Putamen (tissue), 1 donor: ENCODE data around the gene PLXNB1.
"Not testable (repeated sequence)": the region's sequence is repeated elsewhere in the genome, so short reads cannot be mapped to it uniquely, and the experiment has no call there.

Experiments used
- DNase-seq: peaks from one replicate; pipeline ENCODE4 v3.0.0-alpha.2; 2016; ENCODE audit warnings: low spot score

Gene PLXNB1

DNA sequence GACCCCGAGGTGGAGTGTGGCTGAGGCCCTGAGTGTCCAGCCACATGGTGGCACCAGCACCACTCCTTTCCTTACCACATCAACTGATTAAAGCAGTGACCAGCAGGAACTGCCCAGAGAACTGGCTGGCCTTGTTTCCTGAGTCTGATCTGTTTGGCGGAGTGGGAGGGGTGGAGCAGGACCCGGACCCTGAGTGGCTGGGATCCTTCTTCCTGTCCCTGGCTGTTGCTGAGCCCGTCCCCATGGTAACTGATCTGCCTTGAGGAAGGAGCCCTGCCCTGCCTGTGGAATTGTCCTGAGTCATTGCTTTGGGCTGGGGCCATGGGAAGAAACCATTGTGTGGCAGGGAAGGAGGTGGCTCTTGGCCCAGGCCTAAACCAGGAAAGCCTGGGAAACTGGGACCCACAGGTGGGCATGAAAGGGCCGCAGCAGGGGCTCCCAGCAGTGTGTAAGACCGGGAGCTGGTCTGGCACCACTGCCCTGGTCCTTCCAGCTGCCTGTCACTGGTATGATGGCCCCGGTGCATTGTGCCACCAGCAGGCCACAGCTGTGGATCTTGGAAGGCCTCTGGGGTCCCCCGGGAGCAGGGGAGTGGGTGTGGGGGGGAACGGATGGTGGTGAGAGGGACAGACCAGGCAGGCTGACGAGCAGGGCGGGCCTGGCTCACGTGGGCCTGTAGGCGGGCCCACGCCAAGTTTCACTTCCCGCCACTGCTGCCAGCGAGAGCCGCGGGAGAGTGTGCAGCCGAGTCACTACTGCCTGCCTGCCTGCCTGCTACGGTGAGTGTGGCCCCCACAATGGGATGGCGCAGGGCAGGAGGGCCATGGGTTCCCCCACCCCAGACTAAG is 35.9 kb upstream of the PLXNB1 start:
- peak; percentile 99 for DNase-seq

DNA sequence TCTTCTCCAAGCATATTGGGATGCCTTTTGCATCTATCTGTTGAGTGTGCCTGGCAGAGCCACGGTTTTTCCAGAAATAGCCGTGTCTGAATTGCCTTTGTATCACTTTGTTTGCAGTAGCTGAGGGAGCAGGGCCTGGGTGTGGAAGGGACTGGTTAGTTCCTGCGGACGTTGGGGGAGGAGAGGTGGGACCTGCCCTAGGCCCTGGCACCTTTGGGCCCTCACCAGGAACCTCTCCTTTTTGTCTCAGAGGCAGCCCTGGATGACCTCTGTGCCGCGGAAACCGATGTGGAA is 35.3 kb upstream of the PLXNB1 start:
- DNase-seq: no peak

DNA sequence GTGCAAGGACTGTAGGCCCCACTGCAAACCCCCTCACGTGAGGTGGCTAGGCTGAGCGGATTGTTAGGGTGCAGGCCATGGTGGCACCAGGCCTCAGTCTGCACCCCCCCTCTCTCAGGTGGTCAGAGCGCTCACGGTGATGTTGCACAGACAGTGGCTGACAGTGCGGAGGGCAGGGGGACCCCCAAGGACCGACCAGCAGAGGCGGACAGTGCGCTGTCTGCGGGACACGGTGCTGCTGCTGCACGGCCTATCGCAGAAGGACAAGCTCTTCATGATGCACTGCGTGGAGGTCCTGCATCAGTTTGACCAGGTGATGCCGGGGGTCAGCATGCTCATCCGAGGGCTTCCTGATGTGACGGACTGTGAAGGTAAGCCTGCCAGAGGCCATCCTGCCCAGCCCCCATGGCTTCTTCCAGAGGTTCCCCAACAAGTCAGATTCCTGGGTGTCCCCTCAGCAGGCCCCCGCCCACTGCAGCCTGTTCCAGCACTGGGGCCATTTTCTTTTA is 34.9 kb upstream of the PLXNB1 start:
- no peak for DNase-seq

GRCh38 chr3:48463703-48464102 is 33.8 kb upstream of the PLXNB1 start:
- no peak for DNase-seq

DNA sequence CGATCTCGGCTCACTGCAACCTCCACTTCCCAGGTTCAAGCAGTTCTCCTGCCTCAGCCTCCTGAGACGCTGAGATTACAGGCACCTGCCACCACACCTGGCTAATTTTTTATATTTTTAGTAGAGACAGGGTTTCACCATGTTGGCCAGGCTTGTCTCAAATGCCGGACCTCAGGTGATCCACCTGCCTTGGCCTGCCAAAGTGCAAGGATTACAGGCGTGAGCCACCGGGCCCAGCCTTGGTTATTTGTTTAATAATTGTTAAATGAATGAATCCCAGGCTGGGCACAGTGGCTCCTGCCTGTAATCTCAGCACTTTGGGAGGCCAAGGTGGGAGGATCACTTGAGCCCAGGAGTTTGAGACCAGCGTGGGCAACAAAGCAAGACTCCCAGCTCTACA is 31.9 kb upstream of the PLXNB1 start:
- not testable (repeated sequence) for DNase-seq

GRCh38 chr3:48460517-48460902 is 30.6 kb upstream of the PLXNB1 start:
- no peak for DNase-seq

DNA sequence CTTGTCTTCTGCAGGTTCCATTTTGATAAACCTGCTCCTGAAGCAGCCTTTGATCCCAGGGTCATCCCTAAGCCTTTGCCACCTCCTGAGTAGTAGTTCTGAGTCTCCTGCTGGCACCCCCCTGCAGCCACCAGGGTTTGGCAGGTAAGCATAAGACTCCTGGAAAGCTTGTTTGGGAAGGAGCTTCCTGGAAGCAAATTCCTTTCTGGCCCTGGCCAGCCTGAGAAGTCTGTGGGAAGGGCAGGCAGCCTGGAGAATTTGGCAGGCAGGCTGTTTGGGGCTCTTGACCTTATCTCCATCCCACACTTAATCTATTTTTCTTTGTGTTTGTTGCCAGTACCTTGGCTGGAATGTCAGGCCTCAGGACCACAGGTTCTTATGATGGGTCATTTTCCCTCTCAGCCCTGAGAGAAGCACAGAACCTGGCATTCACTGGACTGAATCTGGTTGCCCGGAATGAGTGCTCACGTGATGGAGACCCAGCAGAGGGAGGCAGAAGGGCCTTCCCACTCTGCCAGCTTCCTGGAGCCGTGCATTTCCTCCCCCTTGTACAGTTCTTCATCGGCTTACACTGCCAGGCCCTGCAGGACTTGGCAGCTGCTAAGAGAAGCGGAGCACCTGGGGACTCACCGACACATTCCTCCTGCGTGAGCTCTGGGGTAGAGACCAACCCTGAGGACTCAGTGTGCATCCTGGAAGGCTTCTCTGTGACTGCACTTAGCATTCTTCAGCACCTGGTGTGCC is 30.1 kb upstream of the PLXNB1 start:
- no peak for DNase-seq

DNA sequence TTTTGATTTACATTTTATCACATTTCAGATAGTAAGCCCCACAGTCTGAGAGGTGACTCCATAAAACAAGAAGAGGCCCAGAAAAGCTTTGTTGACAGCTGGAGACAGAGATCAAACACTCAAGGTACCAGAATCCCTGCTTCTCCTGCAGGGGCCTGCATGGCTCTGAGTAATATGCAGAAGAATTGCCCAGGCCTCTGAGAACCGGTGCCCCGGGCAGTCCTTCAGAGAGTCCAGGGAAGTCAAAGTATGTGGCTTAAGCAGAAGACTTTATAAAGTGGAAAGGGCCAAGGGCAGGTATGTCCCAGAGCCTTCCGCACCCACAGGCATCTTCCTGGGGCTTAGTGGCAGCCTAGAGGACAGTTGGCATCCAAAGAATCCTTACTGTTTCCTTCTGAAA is 29.4 kb upstream of the PLXNB1 start:
- DNase-seq: no peak

GRCh38 chr3:48456456-48456855 is 26.6 kb upstream of the PLXNB1 start:
- DNase-seq: no peak

GRCh38 chr3:48451270-48451669 is 21.4 kb upstream of the PLXNB1 start:
- no peak for DNase-seq

DNA sequence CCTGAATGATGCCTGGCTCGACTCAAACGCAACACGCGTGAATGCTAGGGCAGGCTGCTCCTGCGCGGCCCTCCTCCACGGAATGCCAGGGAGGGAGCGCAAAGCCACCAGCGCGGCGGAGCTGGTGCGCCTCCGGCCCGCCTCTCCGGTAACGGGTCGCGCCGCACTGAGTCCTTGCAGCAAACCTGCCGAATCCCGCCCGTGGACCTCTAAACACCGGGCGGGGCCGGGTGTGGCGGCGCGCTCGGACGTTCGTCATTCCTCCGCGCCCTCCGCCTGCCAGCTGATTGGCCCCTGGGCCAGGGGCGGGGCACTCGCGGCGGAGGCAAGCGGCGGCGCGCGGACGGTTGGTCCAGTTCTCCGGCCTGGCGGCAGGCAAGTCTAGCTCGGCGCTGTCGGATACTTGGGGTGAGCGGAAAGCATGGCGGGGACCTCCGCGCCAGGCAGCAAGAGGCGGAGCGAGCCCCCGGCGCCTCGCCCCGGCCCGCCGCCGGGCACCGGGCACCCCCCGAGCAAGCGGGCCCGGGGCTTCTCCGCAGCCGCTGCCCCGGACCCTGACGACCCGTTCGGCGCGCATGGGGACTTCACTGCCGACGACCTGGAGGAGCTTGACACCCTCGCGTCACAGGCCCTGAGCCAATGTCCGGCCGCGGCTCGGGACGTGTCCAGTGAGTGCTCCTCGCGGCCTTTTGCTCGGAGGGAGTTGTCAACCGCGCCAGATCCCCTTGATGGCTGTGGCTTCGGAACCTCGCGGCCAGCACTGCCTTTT is 16.7 kb upstream of the PLXNB1 start, which contains the start of gene ATRIP:
ATRIP (plus strand) TSS at position 313 of the 769 bp plus-strand sequence; CDS start at position 422, 109 bp downstream.
- DNase-seq: peak; percentile 84

DNA sequence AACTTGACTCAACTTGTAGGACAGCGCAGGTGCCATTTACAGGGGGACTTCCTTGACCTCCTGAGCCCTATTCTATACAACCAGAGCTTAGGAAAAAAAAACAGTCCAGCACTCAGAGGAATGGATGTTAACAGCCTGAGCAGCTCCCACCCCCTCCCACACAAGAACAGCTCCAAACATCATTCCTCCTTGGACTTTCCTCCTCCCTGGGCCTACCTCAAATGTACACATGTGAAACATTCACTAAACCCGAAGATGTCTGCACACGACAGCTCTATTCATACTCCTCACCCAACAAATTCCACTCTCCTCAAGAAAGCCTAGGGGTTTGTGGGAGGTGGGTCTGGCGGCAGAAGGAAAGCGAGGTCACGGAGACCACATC is 16.1 kb upstream of the PLXNB1 start:
- no peak for DNase-seq

GRCh38 chr3:48445277-48445882 is 15.5 kb upstream of the PLXNB1 start:
- no peak for DNase-seq

DNA sequence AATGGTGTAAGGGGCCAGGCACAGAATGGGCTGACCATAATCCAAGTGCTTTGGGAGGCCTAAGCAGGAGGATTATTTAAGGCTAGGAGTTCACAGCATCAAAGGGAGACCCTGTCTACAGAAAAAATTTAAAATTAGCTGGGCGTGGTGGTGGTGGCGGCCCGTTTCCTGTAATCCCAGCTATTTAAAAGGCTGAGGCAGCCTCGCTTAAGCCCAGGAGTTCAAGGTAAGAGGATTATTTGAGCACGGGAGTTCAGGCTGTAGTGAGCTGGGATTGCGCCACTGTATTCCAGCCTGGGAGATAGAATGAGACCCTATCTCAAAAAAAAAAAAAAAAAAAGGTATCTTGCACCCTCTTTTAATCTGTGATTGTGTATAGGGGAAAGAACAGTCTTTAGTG is 12.1 kb upstream of the PLXNB1 start:
- no peak for DNase-seq

DNA sequence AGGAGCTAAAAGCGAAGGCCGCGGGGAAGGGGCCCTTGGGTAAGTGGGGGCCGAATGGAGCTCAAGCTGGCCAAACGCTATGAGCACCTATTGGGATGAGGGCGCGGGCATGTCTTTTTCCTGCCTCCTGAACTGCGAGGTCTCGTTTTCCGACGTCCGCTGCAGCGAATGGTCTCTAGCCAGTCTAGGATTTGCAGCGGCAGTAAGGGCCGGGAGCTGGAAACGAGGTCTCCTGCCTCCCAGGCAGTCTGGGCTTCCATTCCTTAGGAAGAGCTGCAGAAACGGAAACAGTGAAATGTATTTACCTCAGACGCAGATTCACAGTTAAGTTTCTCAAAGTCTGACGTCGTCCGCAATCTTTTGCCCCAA is 10.7 kb upstream of the PLXNB1 start:
- no peak for DNase-seq

GRCh38 chr3:48439820-48440589 is 10.1 kb upstream of the PLXNB1 start, which contains the start of the genes CCDC51 and TMA7:
Gene CCDC51, minus strand, starts transcription at chr3:48440119. Its CDS starts 4,991 bp downstream, at chr3:48435128.
Gene TMA7, plus strand, starts transcription at chr3:48440257. Its CDS starts 40 bp downstream, at chr3:48440297.
- DNase-seq: peak; percentile 97

DNA sequence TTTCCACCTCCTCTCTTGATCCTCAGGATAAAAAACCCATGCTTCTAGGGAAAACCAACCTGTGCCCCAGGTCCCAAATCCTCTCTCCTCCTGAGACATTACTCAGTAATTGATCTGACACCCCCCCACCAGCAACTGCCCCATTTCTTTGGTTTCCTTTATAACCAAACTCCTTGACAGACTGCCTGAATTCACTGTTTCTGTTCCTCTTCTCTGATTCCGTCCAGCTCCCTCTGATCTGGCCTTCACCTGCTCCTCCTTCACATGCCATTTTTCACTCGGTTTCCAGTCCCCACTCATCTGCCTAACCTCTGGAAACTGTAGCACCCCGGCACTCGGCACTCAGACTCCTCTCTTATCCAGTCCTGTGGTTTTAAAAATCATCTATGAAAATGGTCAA is 7.9 kb upstream of the PLXNB1 start:
- DNase-seq: no peak

GRCh38 chr3:48436855-48437254 is 7.0 kb upstream of the PLXNB1 start:
- DNase-seq: no peak

GRCh38 chr3:48436477-48436787 is 6.5 kb upstream of the PLXNB1 start:
- no peak for DNase-seq

DNA sequence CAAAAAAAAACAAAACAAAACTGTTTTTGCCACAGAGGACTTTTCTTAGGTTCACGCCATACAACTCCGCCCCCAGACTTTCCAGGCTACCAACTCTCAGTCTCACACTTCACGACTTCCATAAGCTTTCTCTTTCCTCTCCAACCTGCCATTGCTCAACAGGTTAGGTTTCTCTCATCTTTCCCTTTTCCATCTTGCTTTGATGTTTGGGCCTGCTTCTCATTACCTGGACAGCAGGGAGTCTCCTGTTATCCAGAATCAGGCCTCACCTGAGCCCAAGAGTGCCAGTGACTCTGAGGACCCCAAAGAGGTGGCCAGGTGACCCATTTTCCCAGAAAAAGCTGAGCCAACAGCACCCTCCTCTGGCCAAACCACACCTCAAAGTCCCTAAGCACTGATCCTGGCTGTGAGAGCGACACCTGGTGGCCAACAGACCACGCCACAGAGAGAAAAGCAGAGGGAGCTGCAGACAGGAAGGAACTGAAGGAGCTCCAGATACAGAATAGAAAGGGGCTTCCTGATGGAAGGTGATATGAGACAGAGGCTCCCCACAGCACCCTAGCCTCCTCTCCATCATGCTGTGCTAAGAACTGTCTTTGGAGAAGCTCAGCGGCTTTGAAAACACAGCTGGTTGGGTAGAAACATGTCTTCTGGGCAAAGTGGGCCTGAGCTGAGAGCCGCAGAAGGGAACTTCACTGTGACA is 6.0 kb upstream of the PLXNB1 start:
- DNase-seq: peak; percentile 86

- no peak for DNase-seq
These were observed 5.3 kb upstream of the PLXNB1 start for GRCh38 chr3:48435223-48435595.
